Measurements from ENCODE around the gene IFI27L1. TPM values are rescaled to one million over a fixed set of nuclear protein-coding genes. Genes with fewer than 3 reads are reported as not detected.

The IFI27L1 gene
- total RNA-seq, 1 experiment from 2014 or later: 26.0 TPM

DNA sequence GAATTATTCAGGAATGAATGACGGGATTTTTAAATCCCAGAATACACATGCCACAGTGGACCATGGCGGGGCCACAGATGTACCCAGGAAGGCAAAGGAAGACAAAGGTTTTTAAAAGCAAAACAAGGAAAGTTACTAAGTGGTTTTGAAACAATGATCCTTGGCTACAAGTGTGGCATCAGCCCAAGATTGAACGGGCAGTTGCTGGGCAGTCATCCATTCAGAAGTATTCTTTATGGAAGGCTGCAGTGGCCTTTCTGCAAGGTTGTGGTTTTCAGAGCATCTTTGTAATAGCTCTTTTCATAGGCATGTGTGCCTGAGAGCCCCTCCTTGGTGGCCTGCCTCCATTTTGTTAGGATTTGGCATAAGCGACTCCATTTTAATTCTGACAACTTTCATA is 16.0 kb downstream of the IFI27L1 start:
- H3K9ac ChIP-seq (ENCODE audit: low read length): no peak overlapping the region
- no peaks in the 10 kb centered on the region for H4K20me1 ChIP-seq (ENCODE audit: insufficient read depth)
- H3K4me2 ChIP-seq (ENCODE audit: low read length): no peak overlapping the region
- intact Hi-C loops (cut with micrococcal nuclease): no loop called here
- no peak for DNase-seq (ENCODE audit: low read depth, low spot score)
- no peaks in the 10 kb centered on the region for H3K9me3 ChIP-seq (ENCODE audit: control insufficient read depth in 1 of 2, insufficient read depth in 1 of 2, low read depth in 1 of 2, low read length in 2 of 2)
- no peaks in the 10 kb centered on the region for H3K27me3 ChIP-seq (ENCODE audit: insufficient read depth, low read length)
- H3K36me3 ChIP-seq (ENCODE audit: control insufficient read depth in 1 of 2, insufficient read depth in 2 of 2, low read length in 2 of 2): no peaks in the 10 kb centered on the region
- no peaks in the 10 kb centered on the region for H3K79me2 ChIP-seq (ENCODE audit: insufficient read depth, low read length)
- BruUV-seq (replicated peaks): no TSS peak
- ChIA-PET RAD21 (ENCODE audit: low non-redundant PET in 1 of 2, low total read pairs in 2 of 2, uncharacterized antibody in 2 of 2, unreplicated experiment in 2 of 2) (no interaction called here), CTCF (no interaction called here), POLR2A (no interaction called here)
- no peaks in the 10 kb centered on the region; a peak in 1 of 4 replicates for H3K4me1 ChIP-seq (ENCODE audit: control insufficient read depth in 1 of 2, insufficient read depth in 2 of 2, low read length in 2 of 2)
- H2AFZ ChIP-seq (ENCODE audit: low read depth, low read length, poor library complexity, severe bottlenecking): no peak overlapping the region
- H3K27ac ChIP-seq (ENCODE audit: low read depth, low read length): no peak overlapping the region
- H3K4me3 ChIP-seq (replicated peaks in 1 of 2; ENCODE audit: low read depth in 1 of 2, low read length in 2 of 2): no peak overlapping the region
- no peaks in the 10 kb centered on the region for H3K9me2 ChIP-seq (ENCODE audit: insufficient read depth)
- no peak for TF ChIP-seq TCF7L2 (IDR thresholded peaks at IDR 0.05; ENCODE audit: borderline replicate concordance, extremely low read depth, insufficient read depth, insufficient read length)
- no peak for TF ChIP-seq ATF3 (IDR thresholded peaks at IDR 0.05)
- no peak for TF ChIP-seq EZH2 (IDR thresholded peaks at IDR 0.05)
- no peak for TF ChIP-seq ELF1 (IDR thresholded peaks at IDR 0.05; ENCODE audit: borderline replicate concordance, low read depth)
- no peak for TF ChIP-seq EGR1 (IDR thresholded peaks at IDR 0.05; ENCODE audit: low read depth)
- TF ChIP-seq CTCF (IDR thresholded peaks at IDR 0.05 in 2 of 3, conservative IDR thresholded peaks at IDR 0.05 in 1 of 3; ENCODE audit: borderline replicate concordance in 1 of 3, insufficient read depth in 1 of 3, low read depth in 2 of 3, low read length in 2 of 3): no peak
- no peak for TF ChIP-seq ZNF274 (IDR thresholded peaks at IDR 0.05; ENCODE audit: low read depth, low read length)
- TF ChIP-seq ZFX (IDR thresholded peaks at IDR 0.05): no peak
- TF ChIP-seq CEBPB (IDR thresholded peaks at IDR 0.05; ENCODE audit: low read depth): no peak
- no peak for TF ChIP-seq POLR2A (IDR thresholded peaks at IDR 0.05; ENCODE audit: borderline replicate concordance, extremely low read depth, insufficient read depth, insufficient read length)
- no peak for TF ChIP-seq SIN3A (IDR thresholded peaks at IDR 0.05; ENCODE audit: low read depth)
- no peak for TF ChIP-seq FOSL1 (IDR thresholded peaks at IDR 0.05; ENCODE audit: low read depth)
- TF ChIP-seq, protein P1, sequence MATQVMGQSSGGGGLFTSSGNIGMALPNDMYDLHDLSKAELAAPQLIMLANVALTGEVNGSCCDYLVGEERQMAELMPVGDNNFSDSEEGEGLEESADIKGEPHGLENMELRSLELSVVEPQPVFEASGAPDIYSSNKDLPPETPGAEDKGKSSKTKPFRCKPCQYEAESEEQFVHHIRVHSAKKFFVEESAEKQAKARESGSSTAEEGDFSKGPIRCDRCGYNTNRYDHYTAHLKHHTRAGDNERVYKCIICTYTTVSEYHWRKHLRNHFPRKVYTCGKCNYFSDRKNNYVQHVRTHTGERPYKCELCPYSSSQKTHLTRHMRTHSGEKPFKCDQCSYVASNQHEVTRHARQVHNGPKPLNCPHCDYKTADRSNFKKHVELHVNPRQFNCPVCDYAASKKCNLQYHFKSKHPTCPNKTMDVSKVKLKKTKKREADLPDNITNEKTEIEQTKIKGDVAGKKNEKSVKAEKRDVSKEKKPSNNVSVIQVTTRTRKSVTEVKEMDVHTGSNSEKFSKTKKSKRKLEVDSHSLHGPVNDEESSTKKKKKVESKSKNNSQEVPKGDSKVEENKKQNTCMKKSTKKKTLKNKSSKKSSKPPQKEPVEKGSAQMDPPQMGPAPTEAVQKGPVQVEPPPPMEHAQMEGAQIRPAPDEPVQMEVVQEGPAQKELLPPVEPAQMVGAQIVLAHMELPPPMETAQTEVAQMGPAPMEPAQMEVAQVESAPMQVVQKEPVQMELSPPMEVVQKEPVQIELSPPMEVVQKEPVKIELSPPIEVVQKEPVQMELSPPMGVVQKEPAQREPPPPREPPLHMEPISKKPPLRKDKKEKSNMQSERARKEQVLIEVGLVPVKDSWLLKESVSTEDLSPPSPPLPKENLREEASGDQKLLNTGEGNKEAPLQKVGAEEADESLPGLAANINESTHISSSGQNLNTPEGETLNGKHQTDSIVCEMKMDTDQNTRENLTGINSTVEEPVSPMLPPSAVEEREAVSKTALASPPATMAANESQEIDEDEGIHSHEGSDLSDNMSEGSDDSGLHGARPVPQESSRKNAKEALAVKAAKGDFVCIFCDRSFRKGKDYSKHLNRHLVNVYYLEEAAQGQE (IDR thresholded peaks at IDR 0.05; ENCODE audit: low read depth): no peak
- TF ChIP-seq CBX3 (IDR thresholded peaks at IDR 0.05; ENCODE audit: low read depth): no peak
- no peak for TF ChIP-seq SRF (IDR thresholded peaks at IDR 0.05; ENCODE audit: low read depth)
- no peak for ATAC-seq

Measured in HCT116 (cell line).